Dermis blood vessel endothelial cell (primary cell): ENCODE results near the gene STXBP1. TPM values are rescaled to one million over a fixed set of nuclear protein-coding genes. Genes with fewer than 3 reads are reported as not detected.
"Not testable (repeated sequence)": the region's sequence is repeated elsewhere in the genome, so short reads cannot be mapped to it uniquely, and the experiment has no call there.

ENCODE experiments used
- DNase-seq: peaks from one replicate; pipeline ENCODE4 v3.0.0; 2010
- total RNA-seq: library from RNA; depleted of rRNA; stranded (reverse); fragments of >200 nt; gene quantifications from 2 replicates; pipeline ENCODE4 v1.2.3, GENCODE V29; 2014

Gene STXBP1
- total RNA-seq, 1 donor from 2014 or later, result 24.7 TPM

- DNase-seq, result no peak
These were observed 33.5 kb upstream of the STXBP1 start for GRCh38 chr9:127578627-127578951.

DNA sequence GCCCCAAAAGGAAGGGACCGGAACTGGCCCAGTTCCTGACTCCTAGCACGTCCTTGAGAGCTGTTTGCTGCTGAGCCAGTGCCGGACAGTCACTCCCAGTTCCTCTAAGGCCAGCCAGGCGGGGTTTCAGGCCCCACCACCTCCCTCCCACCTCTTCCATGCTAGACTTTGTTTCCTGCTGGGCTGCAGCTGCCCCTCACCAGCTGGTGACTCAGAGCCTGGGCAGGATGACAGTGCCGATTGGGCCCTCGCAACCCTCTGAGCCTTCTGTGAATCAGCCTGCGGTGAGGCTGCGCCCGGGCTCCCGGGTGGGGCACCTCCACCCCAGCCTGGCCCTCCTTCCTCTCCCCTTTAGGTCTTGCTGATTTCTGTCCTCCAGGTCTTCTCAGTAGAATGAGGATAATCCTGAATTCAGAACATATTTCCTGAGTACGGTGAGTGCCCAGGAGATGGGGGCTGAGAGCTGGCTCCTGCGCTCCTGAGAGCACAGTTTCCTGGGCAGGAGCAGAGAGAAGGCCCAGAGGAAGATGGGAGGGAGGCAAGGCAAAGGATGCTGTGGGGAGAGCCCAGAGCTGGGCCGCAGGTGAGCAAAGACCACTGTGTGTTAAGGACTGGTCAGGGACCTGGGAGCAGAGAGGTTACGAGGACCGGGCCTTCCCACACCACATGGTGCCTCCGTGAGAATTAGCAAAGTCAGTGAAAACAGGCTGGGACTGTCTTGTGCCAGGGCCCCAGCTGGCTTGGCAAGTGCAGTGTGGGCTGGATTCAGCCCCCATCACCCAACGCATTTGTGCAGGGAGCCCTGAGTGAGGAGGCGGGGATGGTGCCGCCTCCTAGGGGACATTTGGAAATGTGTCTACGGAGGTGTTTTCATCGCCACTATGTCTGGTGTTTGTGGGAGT is 32.9 kb upstream of the STXBP1 start:
- DNase-seq, result peak; percentile 97

GRCh38 chr9:127580366-127580765 is 31.7 kb upstream of the STXBP1 start:
- no peak for DNase-seq

GRCh38 chr9:127580879-127581475 is 31.1 kb upstream of the STXBP1 start:
- DNase-seq, result no peak

GRCh38 chr9:127584474-127584805 is 27.6 kb upstream of the STXBP1 start:
- not testable (repeated sequence) for DNase-seq

GRCh38 chr9:127585161-127585819 is 26.8 kb upstream of the STXBP1 start:
- no peak for DNase-seq

DNA sequence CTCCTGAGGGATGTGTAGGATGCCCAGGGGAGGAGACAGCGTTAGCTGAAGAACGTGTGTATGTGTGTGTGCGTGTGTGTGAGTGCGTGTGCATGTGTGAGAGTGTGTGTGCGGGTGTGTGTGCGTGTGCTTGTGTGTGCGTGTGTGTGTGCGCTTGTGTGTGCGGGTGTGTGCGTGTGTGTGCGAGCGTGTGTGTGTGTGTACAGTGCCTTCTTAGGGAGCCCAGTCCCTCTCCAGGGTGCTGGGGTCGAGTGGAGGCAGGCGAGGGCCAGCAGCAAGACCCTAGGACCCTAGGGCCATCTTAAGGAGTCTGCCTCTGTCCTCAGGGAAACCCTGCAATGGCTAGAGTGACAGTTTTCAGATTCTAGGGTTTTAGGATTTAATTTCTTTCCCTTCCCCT is 26.0 kb upstream of the STXBP1 start:
- DNase-seq, result no peak

GRCh38 chr9:127586537-127586936 is 25.5 kb upstream of the STXBP1 start:
- DNase-seq, result peak; percentile 91

GRCh38 chr9:127587966-127588365 is 24.1 kb upstream of the STXBP1 start:
- no peak for DNase-seq

DNA sequence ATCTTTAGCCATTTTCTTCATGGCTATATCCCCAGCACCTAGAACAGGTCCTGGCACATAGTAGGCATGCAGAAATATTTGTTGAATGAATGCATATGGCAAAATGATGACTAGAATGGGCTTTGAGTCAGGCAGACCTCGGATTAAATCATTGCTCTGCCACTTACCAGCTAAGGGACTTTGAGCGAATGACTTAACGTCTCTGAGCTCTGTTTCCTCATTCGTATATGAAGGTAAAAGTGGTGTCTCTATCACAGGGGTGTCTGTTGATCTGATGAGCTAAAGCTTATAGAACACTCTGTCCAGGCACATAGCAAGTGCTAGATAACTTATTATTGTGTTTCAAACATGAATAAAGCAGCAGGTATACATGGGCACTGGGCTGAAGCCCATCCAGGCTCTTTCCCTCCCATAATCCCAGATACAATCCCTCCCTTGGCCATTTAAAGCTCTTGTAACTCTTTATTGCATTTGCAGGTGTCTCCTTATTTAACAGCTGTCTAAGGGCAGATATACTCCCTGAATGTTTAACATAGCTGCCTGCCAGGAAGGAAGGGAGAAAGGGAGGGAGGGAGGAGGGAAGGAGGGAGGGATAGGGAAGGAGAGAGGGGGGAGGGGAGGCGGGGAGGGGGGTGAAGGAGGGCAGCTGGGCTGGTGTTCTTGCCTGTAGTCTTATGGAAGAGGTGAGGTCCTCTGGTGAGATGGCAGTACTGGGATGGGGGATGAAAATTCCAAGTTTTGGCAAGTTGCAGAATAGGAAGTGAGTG is 23.2 kb upstream of the STXBP1 start:
- DNase-seq, result no peak

GRCh38 chr9:127589955-127590370 is 22.1 kb upstream of the STXBP1 start:
- peak; percentile 86 for DNase-seq

- no peak for DNase-seq
These were observed 16.5 kb upstream of the STXBP1 start for GRCh38 chr9:127595611-127596010.

DNA sequence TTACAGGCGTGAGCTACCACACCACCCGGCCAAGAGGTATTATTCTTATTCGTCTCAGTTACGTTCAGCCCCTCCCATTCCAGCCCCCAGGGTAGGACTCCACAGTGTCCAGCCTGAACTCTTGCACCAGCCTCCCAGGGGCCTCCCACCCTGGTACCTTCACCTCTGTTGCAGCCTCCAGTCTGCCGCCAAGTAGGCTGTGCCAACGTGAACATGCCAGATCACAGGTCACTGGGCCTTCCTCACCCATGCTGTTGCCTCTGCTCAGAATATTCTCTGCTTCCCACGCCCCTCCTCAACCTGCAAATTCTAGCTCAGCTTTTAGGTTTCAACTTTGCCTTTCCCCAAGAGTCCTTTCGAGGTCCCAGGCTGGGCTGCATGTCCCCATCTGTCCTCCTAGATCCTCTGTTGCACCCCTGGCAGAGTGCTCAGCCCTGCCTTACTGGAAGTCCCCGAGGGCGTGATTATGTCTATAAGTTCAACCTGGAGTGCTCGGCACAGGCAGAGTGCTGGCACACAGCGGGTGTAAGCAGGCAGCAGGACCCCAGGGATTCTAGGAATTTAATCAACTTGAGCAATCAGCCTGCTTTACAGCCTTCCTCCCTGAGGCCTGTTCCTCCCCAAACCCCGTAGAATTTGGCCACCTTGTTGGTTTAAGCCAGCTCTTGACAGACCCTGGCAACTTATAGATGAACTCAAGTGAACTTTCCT is 13.1 kb upstream of the STXBP1 start:
- DNase-seq, result no peak

DNA sequence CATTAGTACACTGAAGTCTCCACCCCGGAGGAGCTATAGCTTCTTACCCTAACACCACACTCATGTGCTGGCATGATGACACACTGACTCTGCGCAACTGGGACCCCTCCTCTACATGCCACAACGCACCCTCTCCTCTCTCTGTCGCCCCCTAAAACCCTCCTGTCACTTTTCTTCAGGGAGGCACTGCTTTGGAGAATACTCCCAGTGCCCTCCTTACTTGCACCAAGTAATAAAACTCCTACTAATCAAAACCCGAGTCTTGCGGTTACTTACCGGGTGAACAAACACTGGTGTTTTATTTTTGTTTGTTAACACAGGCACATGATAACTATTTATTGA is 12.6 kb upstream of the STXBP1 start:
- DNase-seq, result no peak

DNA sequence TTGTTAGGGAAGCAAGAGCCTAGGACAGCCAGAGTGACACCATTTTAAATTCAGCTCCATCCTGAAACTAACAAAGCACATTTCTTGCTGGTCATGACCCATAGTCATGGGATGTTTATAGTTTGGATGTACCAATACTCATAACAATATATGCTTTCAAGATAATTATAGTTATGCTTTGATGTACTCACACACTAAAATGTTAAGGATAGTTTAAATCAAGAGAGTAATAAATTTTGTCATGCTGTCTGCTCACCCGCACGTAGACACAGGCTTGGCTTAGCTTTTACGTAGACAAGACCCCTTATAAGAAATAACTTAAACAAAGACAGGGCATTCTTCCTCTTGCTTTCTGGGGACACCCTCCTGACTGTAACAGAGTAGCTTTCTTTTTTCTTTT is 8.9 kb upstream of the STXBP1 start:
- DNase-seq, result no peak

GRCh38 chr9:127606043-127606442 is 6.0 kb upstream of the STXBP1 start:
- no peak for DNase-seq

DNA sequence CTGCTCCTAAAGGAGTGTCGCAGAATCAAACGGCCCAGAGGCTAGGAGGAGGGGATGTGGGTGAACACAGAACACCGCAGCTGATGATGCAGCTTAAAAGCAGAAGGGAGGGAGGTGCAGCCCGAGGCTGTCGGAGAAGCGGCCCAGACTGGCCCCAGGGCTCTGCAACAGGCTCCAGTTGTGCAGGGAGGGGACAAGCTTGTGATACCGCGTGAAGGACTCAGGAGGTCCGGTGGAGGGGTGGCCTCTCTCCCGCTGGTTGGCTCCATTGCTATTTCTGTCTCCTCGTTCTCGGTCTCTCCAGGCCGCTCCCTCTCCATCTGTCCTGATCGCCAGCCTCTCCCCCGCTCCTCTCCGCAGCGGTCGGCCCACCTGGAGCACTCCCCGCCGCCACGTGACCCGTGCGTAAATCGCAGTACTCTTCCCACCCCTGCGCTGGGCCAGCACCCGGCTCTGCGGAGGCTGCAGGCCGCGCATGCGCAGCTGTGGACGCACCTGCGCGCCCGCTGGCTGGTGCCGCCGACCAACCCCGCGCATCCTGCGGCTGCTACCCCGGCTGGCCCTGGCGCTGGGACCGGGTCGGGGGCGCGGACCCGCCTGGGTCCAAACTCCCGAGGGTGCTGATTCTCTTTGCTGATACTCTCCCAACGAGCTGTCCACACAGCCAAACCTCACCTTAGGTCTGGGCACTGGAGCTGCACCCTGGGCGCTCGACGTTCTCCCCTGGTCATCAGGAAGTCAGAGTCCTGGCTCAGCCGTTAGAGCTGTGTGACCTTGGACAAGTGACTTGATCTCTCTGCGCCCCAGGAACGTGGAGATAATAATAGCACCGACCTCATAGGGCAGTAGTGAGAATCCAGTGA is 3.7 kb upstream of the STXBP1 start:
- peak; percentile 59 for DNase-seq

DNA sequence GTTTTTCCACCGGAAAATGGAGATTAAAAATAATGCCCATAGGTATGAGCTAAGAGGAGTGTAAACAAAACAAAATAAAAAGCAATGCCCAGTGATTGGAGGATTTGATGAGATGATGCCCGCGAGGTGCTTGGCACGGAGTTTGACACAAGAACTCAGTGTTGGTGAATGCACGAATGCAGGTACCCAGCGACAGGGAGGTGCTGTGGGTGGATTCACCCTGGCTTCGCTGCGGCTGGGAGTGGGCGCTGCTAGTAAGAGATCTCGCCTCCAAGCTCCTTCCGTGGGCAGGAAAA is 526 bp upstream of the STXBP1 start:
- DNase-seq, result no peak

- peak; percentile 78 for DNase-seq
These were observed 984 bp downstream of the STXBP1 start for GRCh38 chr9:127612939-127613582.

DNA sequence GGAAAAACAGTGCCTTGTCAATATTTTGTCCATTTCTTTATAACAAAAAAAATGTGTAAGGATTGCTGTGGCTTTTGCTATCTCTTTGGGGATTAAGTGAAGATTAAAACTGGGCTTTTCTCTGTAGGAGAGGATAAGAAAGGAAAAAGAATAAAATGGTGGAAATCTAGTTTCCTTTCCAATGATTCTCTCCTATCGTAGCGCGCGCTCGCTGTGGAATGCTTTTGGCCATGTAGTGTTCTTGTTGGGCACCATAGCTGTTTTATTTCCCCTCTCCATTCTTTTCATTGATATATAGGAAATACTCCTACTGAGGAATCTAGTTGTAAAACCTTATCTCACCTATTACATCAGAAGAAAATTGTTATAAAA is 1.5 kb downstream of the STXBP1 start:
- peak; percentile 31 for DNase-seq

DNA sequence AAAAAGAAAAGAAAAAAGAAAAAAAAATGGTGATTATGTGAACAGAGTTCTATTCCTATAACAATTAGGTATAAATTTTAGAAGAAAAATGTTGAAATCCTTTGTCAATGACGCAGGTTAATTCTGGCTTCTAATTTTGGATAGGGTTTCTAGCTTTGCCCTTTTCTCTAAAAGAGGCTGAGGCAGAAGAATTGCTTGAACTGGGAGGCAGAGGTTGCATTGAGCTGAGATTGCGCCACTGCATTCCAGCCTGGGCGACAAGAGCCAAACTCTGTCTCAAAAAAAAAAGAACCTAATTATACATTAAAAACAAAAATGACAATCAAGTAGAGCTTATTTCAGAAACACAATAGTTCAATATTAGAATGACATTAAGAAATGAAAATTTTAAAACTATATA is 2.9 kb downstream of the STXBP1 start:
- no peak for DNase-seq
